ENCODE results near the gene RAP1GAP2.
"Not testable (repeated sequence)": the region's sequence is repeated elsewhere in the genome, so short reads cannot be mapped to it uniquely, and the experiment has no call there.

RAP1GAP2 gene

GRCh38 chr17:2819294-2819693, 23.1 kb downstream of the RAP1GAP2 start:
- not testable (repeated sequence) for H3K9me3 ChIP-seq (ENCODE audit: insufficient read depth, low read depth, low read length); H3K27me3 ChIP-seq (ENCODE audit: insufficient read depth, low read length); H3K9ac ChIP-seq (ENCODE audit: low read depth, low read length); H3K36me3 ChIP-seq (ENCODE audit: insufficient read depth, low read length); H3K4me3 ChIP-seq (ENCODE audit: low read length); H3K27ac ChIP-seq (ENCODE audit: low read depth, low read length); H3K4me1 ChIP-seq (ENCODE audit: insufficient read depth, low read length)
- whole genome bisulfite sequencing, result 97% methylated on average over 5 of the region's 5 CpGs

- no peak overlapping the region for H3K9ac ChIP-seq (ENCODE audit: low read depth, low read length)
- no peak overlapping the region for H3K27ac ChIP-seq (ENCODE audit: low read depth, low read length)
- H3K9me3 ChIP-seq (ENCODE audit: insufficient read depth, low read depth, low read length), result no peaks in the 10 kb centered on the region
- no peaks in the 10 kb centered on the region for H3K4me1 ChIP-seq (ENCODE audit: insufficient read depth, low read length)
- H3K4me3 ChIP-seq (ENCODE audit: low read length), result no peak overlapping the region
- WGBS, result 90% methylated on average over 11 of the region's 11 CpGs
- no peaks in the 10 kb centered on the region for H3K27me3 ChIP-seq (ENCODE audit: insufficient read depth, low read length)
- H3K36me3 ChIP-seq (ENCODE audit: insufficient read depth, low read length), result no peaks in the 10 kb centered on the region
Measured at GRCh38 chr17:2819921-2820501, 23.8 kb downstream of the RAP1GAP2 start.

GRCh38 chr17:2821868-2822267, 25.6 kb downstream of the RAP1GAP2 start:
- no peak overlapping the region for H3K9ac ChIP-seq (ENCODE audit: low read depth, low read length)
- H3K9me3 ChIP-seq (ENCODE audit: insufficient read depth, low read depth, low read length), result no peaks in the 10 kb centered on the region
- no peaks in the 10 kb centered on the region for H3K4me1 ChIP-seq (ENCODE audit: insufficient read depth, low read length)
- 83% methylated on average over 8 of the region's 8 CpGs for WGBS
- no peak overlapping the region for H3K4me3 ChIP-seq (ENCODE audit: low read length)
- H3K36me3 ChIP-seq (ENCODE audit: insufficient read depth, low read length), result no peaks in the 10 kb centered on the region
- no peak overlapping the region for H3K27ac ChIP-seq (ENCODE audit: low read depth, low read length)
- no peaks in the 10 kb centered on the region for H3K27me3 ChIP-seq (ENCODE audit: insufficient read depth, low read length)

- WGBS, result 87% methylated on average over 4 of the region's 7 CpGs
- Histone ChIP-seq H3K27me3 (ENCODE audit: insufficient read depth, low read length) (no peaks in the 10 kb centered on the region), H3K27ac (ENCODE audit: low read depth, low read length) (no peak overlapping the region), H3K9ac (ENCODE audit: low read depth, low read length) (no peak overlapping the region), H3K36me3 (ENCODE audit: insufficient read depth, low read length) (no peaks in the 10 kb centered on the region), H3K4me1 (ENCODE audit: insufficient read depth, low read length) (no peaks in the 10 kb centered on the region), H3K4me3 (ENCODE audit: low read length) (no peak overlapping the region), H3K9me3 (ENCODE audit: insufficient read depth, low read depth, low read length) (no peaks in the 10 kb centered on the region)
Measured at GRCh38 chr17:2822358-2822757, 26.1 kb downstream of the RAP1GAP2 start.

- WGBS, result 92% methylated on average over 15 of the region's 15 CpGs
- no peak overlapping the region for H3K4me3 ChIP-seq (ENCODE audit: low read length)
- no peaks in the 10 kb centered on the region for H3K36me3 ChIP-seq (ENCODE audit: insufficient read depth, low read length)
- no peak overlapping the region for H3K9ac ChIP-seq (ENCODE audit: low read depth, low read length)
- peaks cover 2% of the 10 kb centered on the region; the same call in 1 of the 2 replicates for H3K4me1 ChIP-seq (ENCODE audit: insufficient read depth, low read length)
- H3K9me3 ChIP-seq (ENCODE audit: insufficient read depth, low read depth, low read length), result no peaks in the 10 kb centered on the region
- H3K27ac ChIP-seq (ENCODE audit: low read depth, low read length), result no peak overlapping the region
- no peaks in the 10 kb centered on the region for H3K27me3 ChIP-seq (ENCODE audit: insufficient read depth, low read length)
Measured at GRCh38 chr17:2825253-2825970, 29.2 kb downstream of the RAP1GAP2 start.

GRCh38 chr17:2828397-2829038, 32.3 kb downstream of the RAP1GAP2 start:
- Histone ChIP-seq H3K9me3 (ENCODE audit: insufficient read depth, low read depth, low read length) (no peaks in the 10 kb centered on the region), H3K27ac (ENCODE audit: low read depth, low read length) (no peak overlapping the region), H3K4me3 (ENCODE audit: low read length) (no peak overlapping the region), H3K9ac (ENCODE audit: low read depth, low read length) (no peak overlapping the region), H3K36me3 (ENCODE audit: insufficient read depth, low read length) (no peaks in the 10 kb centered on the region), H3K4me1 (ENCODE audit: insufficient read depth, low read length) (peaks cover 2% of the 10 kb centered on the region; the same call in 1 of the 2 replicates), H3K27me3 (ENCODE audit: insufficient read depth, low read length) (no peaks in the 10 kb centered on the region)
- WGBS, result 24% methylated on average over 14 of the region's 14 CpGs

GRCh38 chr17:2830678-2831077, 34.4 kb downstream of the RAP1GAP2 start:
- Histone ChIP-seq H3K9me3 (ENCODE audit: insufficient read depth, low read depth, low read length) (no peaks in the 10 kb centered on the region), H3K27ac (ENCODE audit: low read depth, low read length) (no peak overlapping the region), H3K27me3 (ENCODE audit: insufficient read depth, low read length) (no peaks in the 10 kb centered on the region), H3K4me1 (ENCODE audit: insufficient read depth, low read length) (peaks cover 2% of the 10 kb centered on the region; the same call in 1 of the 2 replicates), H3K4me3 (ENCODE audit: low read length) (no peak overlapping the region), H3K36me3 (ENCODE audit: insufficient read depth, low read length) (no peaks in the 10 kb centered on the region), H3K9ac (ENCODE audit: low read depth, low read length) (no peak overlapping the region)
- no CpG with 5 or more reads among the region's 2 CpGs for WGBS

- Histone ChIP-seq H3K36me3 (ENCODE audit: insufficient read depth, low read length) (no peaks in the 10 kb centered on the region), H3K4me1 (ENCODE audit: insufficient read depth, low read length) (no peaks in the 10 kb centered on the region), H3K27me3 (ENCODE audit: insufficient read depth, low read length) (no peaks in the 10 kb centered on the region), H3K9me3 (ENCODE audit: insufficient read depth, low read depth, low read length) (no peaks in the 10 kb centered on the region), H3K27ac (ENCODE audit: low read depth, low read length) (no peak overlapping the region), H3K4me3 (ENCODE audit: low read length) (no peak overlapping the region), H3K9ac (ENCODE audit: low read depth, low read length) (no peak overlapping the region)
- WGBS, result 83% methylated on average over 8 of the region's 8 CpGs
Measured at GRCh38 chr17:2835780-2836179, 39.5 kb downstream of the RAP1GAP2 start.

GRCh38 chr17:2837147-2837561, 40.9 kb downstream of the RAP1GAP2 start:
- H3K9me3 ChIP-seq (ENCODE audit: insufficient read depth, low read depth, low read length), result no peaks in the 10 kb centered on the region
- no peaks in the 10 kb centered on the region for H3K27me3 ChIP-seq (ENCODE audit: insufficient read depth, low read length)
- no peak overlapping the region for H3K4me3 ChIP-seq (ENCODE audit: low read length)
- no peaks in the 10 kb centered on the region for H3K4me1 ChIP-seq (ENCODE audit: insufficient read depth, low read length)
- H3K9ac ChIP-seq (ENCODE audit: low read depth, low read length), result no peak overlapping the region
- no peaks in the 10 kb centered on the region for H3K36me3 ChIP-seq (ENCODE audit: insufficient read depth, low read length)
- no peak overlapping the region for H3K27ac ChIP-seq (ENCODE audit: low read depth, low read length)
- WGBS, result 77% methylated on average over 10 of the region's 10 CpGs

GRCh38 chr17:2841606-2842005, 45.4 kb downstream of the RAP1GAP2 start:
- 74% methylated on average over 5 of the region's 5 CpGs for WGBS
- no peak overlapping the region for H3K9ac ChIP-seq (ENCODE audit: low read depth, low read length)
- no peak overlapping the region for H3K4me3 ChIP-seq (ENCODE audit: low read length)
- H3K36me3 ChIP-seq (ENCODE audit: insufficient read depth, low read length), result no peaks in the 10 kb centered on the region
- no peak overlapping the region for H3K27ac ChIP-seq (ENCODE audit: low read depth, low read length)
- H3K4me1 ChIP-seq (ENCODE audit: insufficient read depth, low read length), result peaks cover 5% of the 10 kb centered on the region
- no peaks in the 10 kb centered on the region for H3K9me3 ChIP-seq (ENCODE audit: insufficient read depth, low read depth, low read length)
- H3K27me3 ChIP-seq (ENCODE audit: insufficient read depth, low read length), result no peaks in the 10 kb centered on the region

GRCh38 chr17:2842464-2842863, 46.2 kb downstream of the RAP1GAP2 start:
- 88% methylated on average over 5 of the region's 10 CpGs for WGBS
- Histone ChIP-seq H3K9ac (ENCODE audit: low read depth, low read length) (no peak overlapping the region), H3K4me1 (ENCODE audit: insufficient read depth, low read length) (peaks cover 6% of the 10 kb centered on the region), H3K27ac (ENCODE audit: low read depth, low read length) (no peak overlapping the region), H3K4me3 (ENCODE audit: low read length) (no peak overlapping the region), H3K36me3 (ENCODE audit: insufficient read depth, low read length) (no peaks in the 10 kb centered on the region), H3K9me3 (ENCODE audit: insufficient read depth, low read depth, low read length) (no peaks in the 10 kb centered on the region), H3K27me3 (ENCODE audit: insufficient read depth, low read length) (no peaks in the 10 kb centered on the region)

All from HUES64 (cell line).